HG03521 (cell line): ENCODE data around the gene SULT1A4.
"Not testable (repeated sequence)": the region's sequence is repeated elsewhere in the genome, so short reads cannot be mapped to it uniquely, and the experiment has no call there.

ENCODE experiments used
- ATAC-seq: cut with Tn5 transposase; IDR thresholded peaks from one replicate; pipeline ENCODE4 v1.9.1; 2021; ENCODE audit warnings: mild to moderate bottlenecking, moderate library complexity; ENCODE audit not compliant: unreplicated experiment

SULT1A4 gene

DNA sequence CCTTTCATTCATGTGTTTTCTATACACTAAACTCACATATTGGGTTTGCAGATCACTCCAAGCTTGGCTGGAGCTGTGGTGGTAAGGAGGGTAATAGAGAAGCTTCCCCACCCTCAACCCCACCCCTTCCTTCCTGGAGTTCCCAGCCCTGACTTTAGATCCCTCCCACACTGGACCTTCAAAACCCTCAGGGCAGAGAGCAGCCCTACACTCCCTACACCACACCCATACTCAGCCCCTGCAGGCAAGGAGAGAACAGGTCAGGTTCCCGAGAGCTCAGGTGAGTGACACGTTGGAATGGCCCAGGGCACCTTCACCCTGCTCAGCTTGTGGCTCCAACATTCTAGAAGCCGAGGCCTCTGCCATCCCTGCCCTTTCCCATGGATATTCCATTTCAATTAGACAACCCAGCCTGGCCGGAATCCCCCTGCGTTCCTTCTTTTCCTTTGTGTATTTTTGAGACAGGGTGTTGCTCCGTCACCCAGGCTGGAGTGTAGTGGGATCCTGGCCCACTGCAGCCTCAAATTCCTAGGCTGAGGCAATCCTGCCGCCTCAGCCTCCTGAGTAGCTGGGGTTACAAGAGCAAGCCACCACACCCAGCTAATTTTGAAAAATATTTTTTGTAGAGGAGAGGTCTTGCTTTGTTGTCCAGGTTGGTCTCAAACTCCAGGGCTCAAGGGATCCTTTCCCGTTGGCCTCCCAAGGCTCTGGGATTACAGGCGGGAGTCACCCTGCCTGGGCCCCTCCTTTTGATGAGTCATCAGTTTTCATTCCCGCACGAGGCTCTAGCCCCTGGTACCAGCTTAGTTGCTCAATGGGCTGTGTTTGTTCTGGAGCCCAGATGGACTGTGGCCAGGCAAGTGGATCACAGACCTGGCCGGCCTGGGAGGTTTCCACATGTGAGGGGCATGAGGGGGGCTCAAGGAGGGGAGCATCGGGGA lies at the start of gene SULT1A4:
SULT1A4 (plus strand) TSS at position 208 of the 941 bp plus-strand sequence. CDS start 1,473 bp downstream, outside the sequence.
- ATAC-seq: not testable (repeated sequence)

DNA sequence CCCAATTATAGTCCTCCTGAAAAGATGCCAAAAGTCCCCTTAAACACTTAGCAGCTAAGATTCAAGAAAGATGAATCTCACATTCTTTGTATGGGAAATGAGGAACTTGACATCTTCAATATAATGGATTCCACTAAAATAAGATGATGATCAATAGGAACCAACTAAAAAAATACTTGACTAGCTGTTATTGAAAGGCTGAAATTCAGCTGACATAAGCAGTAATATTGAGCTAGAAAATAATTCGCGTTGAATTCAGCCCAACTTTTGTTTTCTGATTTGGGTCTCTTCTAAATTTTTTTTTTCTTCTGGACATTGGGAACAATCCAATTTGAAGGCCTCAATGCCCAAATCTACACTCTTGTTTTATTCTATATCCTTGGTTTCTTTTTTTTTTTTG lies 36.1 kb upstream of the SULT1A4 start:
- ATAC-seq: not testable (repeated sequence)

DNA sequence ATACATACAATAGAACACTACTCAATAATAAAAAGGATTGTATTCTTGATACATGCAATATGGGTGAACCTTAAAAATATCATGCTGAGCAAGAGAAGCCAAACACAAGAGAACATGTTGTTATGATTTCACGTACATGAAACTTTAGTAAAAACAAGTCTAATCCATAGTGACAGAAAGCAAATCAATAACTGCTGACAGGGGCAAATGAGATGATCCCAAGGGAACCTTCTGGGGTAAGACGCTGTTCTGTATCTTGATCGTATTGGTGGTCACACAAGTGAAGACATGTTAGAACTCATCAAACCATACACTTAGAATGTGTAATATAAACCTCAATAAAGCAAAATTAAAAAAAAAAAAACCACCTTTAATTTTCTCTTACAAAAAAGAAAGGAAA lies 34.3 kb upstream of the SULT1A4 start:
- not testable (repeated sequence) for ATAC-seq

DNA sequence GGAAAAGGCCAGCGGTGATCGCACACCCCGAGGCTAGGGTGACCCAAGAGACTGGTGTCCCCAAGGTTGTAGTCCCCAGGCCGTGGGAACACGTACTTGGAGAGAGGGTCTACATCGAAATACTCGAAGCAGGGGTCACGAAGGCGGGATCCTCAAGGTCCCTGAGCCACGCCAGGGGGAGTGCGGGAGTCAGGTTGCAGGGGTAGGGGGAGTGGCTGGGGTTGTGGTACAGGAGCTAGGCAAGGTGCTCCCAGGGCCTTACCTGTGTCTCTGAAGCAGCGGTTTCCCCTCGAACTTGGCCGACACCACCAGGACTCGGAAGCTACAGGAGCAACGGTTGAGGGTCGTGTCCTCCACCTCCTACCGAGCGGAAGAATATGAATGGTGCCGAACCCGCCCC lies 6.0 kb upstream of the SULT1A4 start:
- ATAC-seq: peak; percentile 12

DNA sequence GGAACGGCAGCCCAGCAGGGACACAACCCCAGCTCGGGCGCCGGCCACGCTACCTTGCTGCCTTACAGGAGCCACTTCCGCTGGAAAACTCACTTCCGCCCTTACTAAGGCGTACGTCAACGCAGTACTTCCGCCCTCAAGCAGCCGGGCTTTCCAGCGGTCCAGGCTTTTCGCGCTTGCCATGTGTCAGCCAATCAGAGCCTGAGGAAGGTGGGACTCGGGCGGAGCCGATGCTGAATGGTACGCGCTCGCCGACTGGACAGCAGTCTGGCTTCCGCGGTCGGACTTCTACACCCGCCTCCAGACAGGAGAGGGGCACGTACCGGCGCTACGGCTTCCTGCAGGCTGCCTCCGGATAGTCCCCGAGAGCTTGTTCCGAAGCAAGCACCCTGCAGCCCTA lies 5.4 kb upstream of the SULT1A4 start, which contains the start of the genes BOLA2 and SLX1B:
BOLA2 (minus strand) TSS at position 83 of the 400 bp plus-strand sequence. CDS start 98 bp downstream, outside the sequence.
SLX1B (plus strand) TSS at position 265 of the 400 bp plus-strand sequence.
- ATAC-seq: peak; percentile 83

DNA sequence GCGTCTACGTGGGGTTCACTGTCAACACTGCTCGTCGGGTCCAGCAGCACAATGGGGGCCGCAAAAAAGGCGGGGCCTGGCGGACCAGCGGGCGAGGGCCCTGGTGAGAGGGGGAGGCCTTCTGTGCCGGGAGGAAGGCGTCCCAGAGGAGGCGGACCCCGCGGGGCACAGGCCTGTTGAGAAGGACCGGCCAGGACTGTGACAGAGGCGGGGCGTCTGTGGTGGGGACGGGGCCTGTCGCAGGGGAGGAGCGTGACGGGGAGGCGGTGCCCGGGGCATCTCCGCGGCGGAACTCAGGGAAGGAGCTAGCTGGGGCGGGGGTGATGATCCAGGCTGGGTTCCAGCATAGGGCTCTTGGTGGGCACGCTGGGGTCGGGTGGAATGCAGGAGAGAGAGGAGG lies 4.9 kb upstream of the SULT1A4 start:
- ATAC-seq: peak; percentile 42

DNA sequence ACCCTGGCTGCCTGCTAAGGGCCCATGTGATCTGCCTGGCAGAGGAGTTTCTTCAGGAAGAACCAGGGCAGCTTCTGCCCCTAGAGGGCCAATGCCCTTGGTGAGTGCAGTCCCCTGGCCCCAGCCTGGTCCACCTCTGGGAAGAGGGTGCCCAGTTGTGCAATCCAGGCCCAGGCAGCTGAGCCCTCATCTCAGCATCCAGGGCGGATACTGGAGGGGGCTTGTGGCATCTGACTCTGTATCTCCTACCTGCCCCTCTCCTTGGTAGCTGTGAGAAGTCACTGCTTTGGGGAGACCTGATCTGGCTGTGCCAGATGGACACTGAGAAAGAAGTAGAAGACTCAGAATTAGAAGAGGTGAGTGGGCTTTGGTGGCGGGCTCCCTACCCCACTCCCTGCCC lies 2.1 kb upstream of the SULT1A4 start:
- ATAC-seq: not testable (repeated sequence)

DNA sequence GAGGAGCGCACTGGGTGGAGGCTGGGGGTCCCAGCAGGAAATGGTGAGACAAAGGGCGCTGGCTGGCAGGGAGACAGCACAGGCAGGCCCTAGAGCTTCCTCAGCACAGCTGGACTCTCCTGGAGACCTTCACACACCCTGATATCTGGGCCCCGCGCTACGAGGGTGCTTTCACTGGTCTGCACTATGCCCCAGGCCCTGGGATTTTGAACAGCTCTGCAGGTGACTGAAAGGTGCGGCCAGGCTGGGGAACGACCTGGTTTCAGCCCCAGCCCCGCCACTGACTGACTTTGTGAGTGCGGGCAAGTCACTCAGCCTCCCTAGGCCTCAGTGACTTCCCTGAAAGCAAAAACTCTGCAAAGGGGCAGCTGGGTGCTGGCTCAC lies 926 bp downstream of the SULT1A4 start:
- ATAC-seq: not testable (repeated sequence)

DNA sequence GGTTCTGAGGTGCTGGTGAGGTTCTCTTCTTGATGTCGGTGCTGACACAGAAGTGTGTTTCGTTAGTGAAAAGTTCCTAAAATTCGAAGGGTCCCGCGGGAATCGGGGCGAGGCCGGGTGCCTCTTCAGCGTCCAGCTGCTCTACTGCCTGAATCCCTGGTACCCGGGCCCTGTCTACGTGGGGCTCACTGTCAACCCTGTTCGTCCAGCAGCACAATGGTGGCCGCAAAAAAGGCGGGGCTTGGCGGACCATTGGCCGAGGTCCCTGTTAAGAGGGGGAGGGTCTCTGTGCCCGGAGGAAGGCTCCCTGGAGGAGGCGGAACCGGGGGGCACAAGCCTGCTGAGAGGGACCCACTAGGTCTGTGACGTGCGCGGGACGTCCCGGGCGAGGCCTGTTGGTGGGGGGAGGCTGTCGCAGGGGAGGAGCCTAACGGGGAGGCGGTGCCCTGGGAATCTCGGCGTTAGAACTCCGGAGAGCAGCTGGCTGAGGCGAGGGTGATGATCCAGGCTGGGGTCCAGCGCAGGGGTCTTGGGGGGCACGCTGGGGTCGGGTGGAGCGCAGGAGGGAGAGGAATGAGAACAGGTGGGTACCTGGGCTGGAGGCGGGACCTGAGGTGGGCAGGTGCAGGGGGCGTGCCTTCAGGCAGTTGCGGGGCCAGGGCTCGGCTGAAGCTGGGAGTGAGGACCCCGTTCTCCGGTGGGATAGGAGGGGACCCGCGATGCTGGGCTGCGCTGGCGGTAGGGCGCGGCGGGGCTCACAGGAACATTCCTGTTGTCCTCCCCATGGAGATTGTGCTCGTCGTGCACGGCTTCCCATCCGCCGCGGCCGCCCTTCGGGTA lies 6.5 kb downstream of the SULT1A4 start:
- not testable (repeated sequence) for ATAC-seq

DNA sequence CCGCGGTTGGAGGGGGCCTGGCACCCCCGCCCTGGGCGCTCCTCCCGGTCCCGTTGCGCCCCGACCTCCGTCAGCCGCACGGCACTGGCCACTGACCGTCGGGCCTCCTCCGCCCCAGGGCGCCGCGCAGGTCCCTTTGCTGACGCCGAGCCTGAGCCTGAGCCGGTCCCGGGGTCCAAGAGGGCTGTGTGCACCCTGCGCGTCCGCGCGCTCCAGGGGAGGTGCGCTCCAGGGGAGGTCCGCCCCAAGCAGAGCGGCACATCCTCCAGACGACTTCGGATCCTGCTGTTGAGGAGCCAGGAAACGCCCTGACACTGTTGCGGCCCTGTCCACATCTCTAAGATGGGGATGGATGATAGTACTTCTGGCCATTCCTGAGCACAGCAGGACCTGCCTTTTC lies 7.2 kb downstream of the SULT1A4 start:
- ATAC-seq: not testable (repeated sequence)

DNA sequence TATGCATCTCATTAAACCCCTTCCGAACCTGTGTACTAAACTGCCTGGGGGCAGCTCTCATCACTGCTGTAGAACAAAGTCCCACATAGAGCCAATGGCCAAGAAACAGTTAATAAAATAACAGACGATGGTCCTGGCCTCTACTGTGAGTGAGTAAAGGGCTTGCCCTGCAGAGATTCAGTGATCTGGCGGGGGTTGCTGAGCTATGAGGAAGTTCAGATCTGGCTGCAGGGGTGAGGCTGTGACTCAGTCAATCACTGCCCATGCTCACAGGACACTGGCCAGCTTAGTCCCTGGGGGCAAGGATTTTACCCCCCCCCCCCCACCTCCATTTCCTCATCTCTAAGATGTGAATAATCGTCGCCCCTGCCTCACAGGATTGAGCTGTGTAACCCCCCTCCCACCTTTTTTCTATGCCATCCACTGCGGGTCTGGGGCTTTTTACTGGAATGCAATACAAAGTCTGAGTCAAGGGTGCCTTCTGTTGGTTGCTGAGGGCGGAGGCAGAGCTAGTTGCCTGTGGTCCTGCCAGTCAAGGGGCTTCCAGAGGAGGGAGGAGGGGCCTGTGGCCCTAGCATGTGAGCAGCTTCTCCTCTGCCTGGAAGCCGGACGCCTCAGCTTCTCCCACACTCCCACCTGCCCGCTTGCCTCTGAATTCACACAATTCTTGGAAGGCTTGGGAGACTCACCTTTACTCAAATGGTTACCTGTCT lies 8.1 kb downstream of the SULT1A4 start:
- ATAC-seq: not testable (repeated sequence)

DNA sequence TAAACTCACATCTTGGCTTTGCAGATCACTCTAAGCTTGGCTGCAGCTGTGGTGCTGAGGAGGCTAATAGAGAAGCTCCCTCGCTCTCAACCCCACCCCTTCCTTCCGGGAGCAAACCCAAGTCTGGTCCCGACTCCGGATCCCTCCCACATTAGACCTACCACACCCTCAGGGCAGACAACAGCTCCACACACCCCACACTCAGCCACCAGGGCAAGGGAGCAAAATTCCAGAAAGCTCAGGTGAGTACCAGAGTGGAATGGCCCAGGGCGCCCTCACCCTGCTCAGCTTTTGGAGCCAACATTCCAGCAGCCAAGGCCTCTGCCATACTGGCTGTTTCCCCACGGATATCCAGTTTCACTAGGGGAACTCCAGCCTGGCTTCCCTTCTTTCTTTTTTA lies 9.9 kb downstream of the SULT1A4 start:
- ATAC-seq: not testable (repeated sequence)

DNA sequence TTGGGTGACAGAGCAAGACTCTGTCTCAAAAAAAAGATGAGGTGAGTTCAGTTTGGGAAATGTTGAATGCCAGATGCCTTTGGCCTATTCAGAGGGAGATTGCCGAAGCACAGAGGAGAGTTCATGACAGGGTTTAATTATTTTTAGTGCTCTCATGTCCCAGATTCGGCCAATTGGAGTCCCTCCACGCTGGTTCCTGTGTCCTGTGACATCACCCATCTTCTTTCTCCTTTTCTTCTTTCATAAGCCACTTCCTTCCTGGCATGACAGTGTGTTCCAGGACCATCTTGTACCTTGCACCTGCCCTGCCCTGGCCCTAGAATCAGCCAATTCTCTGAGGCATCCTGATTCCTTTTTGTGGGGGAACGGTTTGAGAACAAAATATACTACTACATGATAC lies 12.4 kb downstream of the SULT1A4 start:
- not testable (repeated sequence) for ATAC-seq

DNA sequence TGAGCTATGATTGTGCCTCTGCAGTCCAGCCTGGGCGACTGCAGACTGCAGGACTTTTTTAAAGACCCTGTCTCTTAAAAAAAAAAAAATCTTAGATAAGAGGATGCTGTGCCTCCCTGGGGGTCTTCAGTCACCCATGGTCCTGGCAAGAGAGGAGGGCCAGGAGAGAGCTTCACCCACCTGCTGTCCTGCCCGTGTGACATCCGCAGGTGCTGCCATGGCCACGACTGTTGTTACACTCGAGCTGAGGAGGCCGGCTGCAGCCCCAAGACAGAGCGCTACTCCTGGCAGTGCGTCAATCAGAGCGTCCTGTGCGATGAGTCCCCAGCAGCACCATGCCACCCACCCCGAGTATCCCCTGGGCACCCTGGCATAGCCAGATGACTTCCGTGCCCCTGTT lies 22.6 kb downstream of the SULT1A4 start:
- ATAC-seq: not testable (repeated sequence)

DNA sequence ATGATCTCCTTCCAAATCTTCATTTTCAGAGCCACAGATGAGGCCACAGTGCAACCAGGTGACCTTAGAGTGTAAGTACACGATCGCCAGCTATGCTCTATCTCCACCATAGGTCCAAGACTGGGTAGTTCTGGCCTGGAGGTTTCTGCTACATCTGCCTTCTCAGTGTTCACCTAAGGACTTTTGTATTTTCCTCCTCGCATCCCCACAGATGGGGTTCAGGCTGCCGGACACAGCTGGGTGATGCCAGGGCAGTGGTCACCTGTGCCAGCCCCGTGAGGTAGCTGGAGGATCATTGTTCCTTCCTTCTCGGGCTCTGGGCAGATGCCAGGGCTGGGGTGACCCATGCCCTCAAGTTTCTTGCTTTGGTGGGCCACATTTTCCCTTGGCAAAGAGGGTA lies 46.6 kb downstream of the SULT1A4 start, which contains the start of gene NPIPB12:
NPIPB12 (minus strand) TSS at position 101 of the 400 bp plus-strand sequence.
- not testable (repeated sequence) for ATAC-seq
